Measurements from ENCODE around the gene SRC. TPM values are rescaled to one million over a fixed set of nuclear protein-coding genes. Genes with fewer than 3 reads are reported as not detected.

Gene SRC
- total RNA-seq, 2 donors from 2014 or later, result 75.6 to 109 TPM

- TF ChIP-seq, protein P1, sequence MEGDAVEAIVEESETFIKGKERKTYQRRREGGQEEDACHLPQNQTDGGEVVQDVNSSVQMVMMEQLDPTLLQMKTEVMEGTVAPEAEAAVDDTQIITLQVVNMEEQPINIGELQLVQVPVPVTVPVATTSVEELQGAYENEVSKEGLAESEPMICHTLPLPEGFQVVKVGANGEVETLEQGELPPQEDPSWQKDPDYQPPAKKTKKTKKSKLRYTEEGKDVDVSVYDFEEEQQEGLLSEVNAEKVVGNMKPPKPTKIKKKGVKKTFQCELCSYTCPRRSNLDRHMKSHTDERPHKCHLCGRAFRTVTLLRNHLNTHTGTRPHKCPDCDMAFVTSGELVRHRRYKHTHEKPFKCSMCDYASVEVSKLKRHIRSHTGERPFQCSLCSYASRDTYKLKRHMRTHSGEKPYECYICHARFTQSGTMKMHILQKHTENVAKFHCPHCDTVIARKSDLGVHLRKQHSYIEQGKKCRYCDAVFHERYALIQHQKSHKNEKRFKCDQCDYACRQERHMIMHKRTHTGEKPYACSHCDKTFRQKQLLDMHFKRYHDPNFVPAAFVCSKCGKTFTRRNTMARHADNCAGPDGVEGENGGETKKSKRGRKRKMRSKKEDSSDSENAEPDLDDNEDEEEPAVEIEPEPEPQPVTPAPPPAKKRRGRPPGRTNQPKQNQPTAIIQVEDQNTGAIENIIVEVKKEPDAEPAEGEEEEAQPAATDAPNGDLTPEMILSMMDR (conservative IDR thresholded peaks at IDR 0.05), result no peak
- no peak overlapping the region for H3K4me3 ChIP-seq (ENCODE audit: low read length)
- WGBS, 2 experiments (ENCODE audit: insufficient coverage in 1 of 2, insufficient read length in 1 of 2), result 91 to 93% methylated on average over 20 to 30 of the region's 30 CpGs
- Mint-ChIP-seq H3K4me3 (no peak overlapping the region), H3K36me3 (ENCODE audit: low read depth) (peaks cover 64% of the 10 kb centered on the region), H3K27me3 (ENCODE audit: insufficient read depth) (peaks cover under 1% of the 10 kb centered on the region), H3K9me3 (no peaks in the 10 kb centered on the region), H3K27ac (no peak overlapping the region), H3K4me1 (peaks cover 8% of the 10 kb centered on the region)
- H3K4me1 ChIP-seq (ENCODE audit: control insufficient read depth, insufficient read depth, low read length), result no peaks in the 10 kb centered on the region
- H3K27me3 ChIP-seq (ENCODE audit: control insufficient read depth, insufficient read depth, low read length, poor library complexity, severe bottlenecking), result no peaks in the 10 kb centered on the region
- H3K9ac ChIP-seq (ENCODE audit: extremely low read depth, low read length, poor library complexity, severe bottlenecking), result no peak overlapping the region
- H3K27ac ChIP-seq (ENCODE audit: low read depth, low read length), result no peak overlapping the region
- no peaks in the 10 kb centered on the region for H3K9me3 ChIP-seq (ENCODE audit: control insufficient read depth, low read length)
- H3K36me3 ChIP-seq (ENCODE audit: control insufficient read depth, insufficient read depth, low read length), result peaks cover 57% of the 10 kb centered on the region
- no peak for DNase-seq
Measured at GRCh38 chr20:37401930-37402675, 56.2 kb downstream of the SRC start.

GRCh38 chr20:37403107-37404033 lies 57.4 kb downstream of the SRC start:
- no peak for DNase-seq

DNA sequence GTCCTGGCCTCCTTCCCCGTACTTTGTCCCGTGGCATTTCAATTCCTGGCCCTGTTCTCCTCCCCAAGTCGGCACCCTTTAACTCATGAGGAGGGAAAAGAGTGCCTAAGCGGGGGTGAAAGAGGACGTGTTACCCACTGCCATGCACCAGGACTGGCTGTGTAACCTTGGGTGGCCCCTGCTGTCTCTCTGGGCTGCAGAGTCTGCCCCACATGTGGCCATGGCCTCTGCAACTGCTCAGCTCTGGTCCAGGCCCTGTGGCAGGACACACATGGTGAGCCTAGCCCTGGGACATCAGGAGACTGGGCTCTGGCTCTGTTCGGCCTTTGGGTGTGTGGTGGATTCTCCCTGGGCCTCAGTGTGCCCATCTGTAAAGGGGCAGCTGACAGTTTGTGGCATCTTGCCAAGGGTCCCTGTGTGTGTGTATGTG lies 58.5 kb downstream of the SRC start:
- Histone ChIP-seq H3K9me3 (ENCODE audit: control insufficient read depth, low read length) (no peaks in the 10 kb centered on the region), H3K4me3 (ENCODE audit: low read length) (no peak overlapping the region), H3K27ac (ENCODE audit: low read depth, low read length) (no peak overlapping the region), H3K4me1 (ENCODE audit: control insufficient read depth, insufficient read depth, low read length) (no peaks in the 10 kb centered on the region), H3K9ac (ENCODE audit: extremely low read depth, low read length, poor library complexity, severe bottlenecking) (no peak overlapping the region), H3K36me3 (ENCODE audit: control insufficient read depth, insufficient read depth, low read length) (peaks cover 33% of the 10 kb centered on the region), H3K27me3 (ENCODE audit: control insufficient read depth, insufficient read depth, low read length, poor library complexity, severe bottlenecking) (no peaks in the 10 kb centered on the region)
- WGBS, 2 experiments (ENCODE audit: insufficient coverage in 1 of 2, insufficient read length in 1 of 2), result 92 to 94% methylated on average over 5 to 6 of the region's 6 CpGs
- H3K27ac Mint-ChIP-seq, result no peak overlapping the region
- peaks cover 44% of the 10 kb centered on the region for H3K36me3 Mint-ChIP-seq (ENCODE audit: low read depth)
- H3K27me3 Mint-ChIP-seq (ENCODE audit: insufficient read depth), result peaks cover 11% of the 10 kb centered on the region
- H3K4me3 Mint-ChIP-seq, result no peak overlapping the region
- peaks cover 11% of the 10 kb centered on the region for H3K4me1 Mint-ChIP-seq
- no peak for DNase-seq
- H3K9me3 Mint-ChIP-seq, result no peaks in the 10 kb centered on the region
- TF ChIP-seq, protein P1 (conservative IDR thresholded peaks at IDR 0.05), result no peak

More at GRCh38 chr20:37403107-37404033, 57.4 kb downstream of the SRC start:
- no peaks in the 10 kb centered on the region for H3K9me3 ChIP-seq (ENCODE audit: control insufficient read depth, low read length)
- H3K27me3 Mint-ChIP-seq (ENCODE audit: insufficient read depth), result peaks cover 5% of the 10 kb centered on the region
- 95 to 97% methylated on average over 16 to 37 of the region's 37 CpGs for WGBS, 2 experiments (ENCODE audit: insufficient coverage in 1 of 2, insufficient read length in 1 of 2)
- peaks cover 55% of the 10 kb centered on the region for H3K36me3 Mint-ChIP-seq (ENCODE audit: low read depth)
- no peak overlapping the region for H3K27ac ChIP-seq (ENCODE audit: low read depth, low read length)
- H3K4me3 Mint-ChIP-seq, result no peak overlapping the region
- no peak overlapping the region for H3K4me3 ChIP-seq (ENCODE audit: low read length)
- peaks cover 9% of the 10 kb centered on the region for H3K4me1 Mint-ChIP-seq
- H3K36me3 ChIP-seq (ENCODE audit: control insufficient read depth, insufficient read depth, low read length), result peaks cover 44% of the 10 kb centered on the region
- TF ChIP-seq, protein P1 (conservative IDR thresholded peaks at IDR 0.05), result no peak
- H3K27me3 ChIP-seq (ENCODE audit: control insufficient read depth, insufficient read depth, low read length, poor library complexity, severe bottlenecking), result no peaks in the 10 kb centered on the region
- H3K27ac Mint-ChIP-seq, result no peak overlapping the region
- H3K4me1 ChIP-seq (ENCODE audit: control insufficient read depth, insufficient read depth, low read length), result no peaks in the 10 kb centered on the region
- no peaks in the 10 kb centered on the region for H3K9me3 Mint-ChIP-seq
- H3K9ac ChIP-seq (ENCODE audit: extremely low read depth, low read length, poor library complexity, severe bottlenecking), result no peak overlapping the region
